ENCODE results near the gene CBLB.

Gene CBLB

GRCh38 chr3:105791131-105791530 lies 77.7 kb downstream of the CBLB start:
- TF ChIP-seq, protein P1, sequence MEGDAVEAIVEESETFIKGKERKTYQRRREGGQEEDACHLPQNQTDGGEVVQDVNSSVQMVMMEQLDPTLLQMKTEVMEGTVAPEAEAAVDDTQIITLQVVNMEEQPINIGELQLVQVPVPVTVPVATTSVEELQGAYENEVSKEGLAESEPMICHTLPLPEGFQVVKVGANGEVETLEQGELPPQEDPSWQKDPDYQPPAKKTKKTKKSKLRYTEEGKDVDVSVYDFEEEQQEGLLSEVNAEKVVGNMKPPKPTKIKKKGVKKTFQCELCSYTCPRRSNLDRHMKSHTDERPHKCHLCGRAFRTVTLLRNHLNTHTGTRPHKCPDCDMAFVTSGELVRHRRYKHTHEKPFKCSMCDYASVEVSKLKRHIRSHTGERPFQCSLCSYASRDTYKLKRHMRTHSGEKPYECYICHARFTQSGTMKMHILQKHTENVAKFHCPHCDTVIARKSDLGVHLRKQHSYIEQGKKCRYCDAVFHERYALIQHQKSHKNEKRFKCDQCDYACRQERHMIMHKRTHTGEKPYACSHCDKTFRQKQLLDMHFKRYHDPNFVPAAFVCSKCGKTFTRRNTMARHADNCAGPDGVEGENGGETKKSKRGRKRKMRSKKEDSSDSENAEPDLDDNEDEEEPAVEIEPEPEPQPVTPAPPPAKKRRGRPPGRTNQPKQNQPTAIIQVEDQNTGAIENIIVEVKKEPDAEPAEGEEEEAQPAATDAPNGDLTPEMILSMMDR (conservative IDR thresholded peaks at IDR 0.05; ENCODE audit: low read length): no peak
- TF ChIP-seq EZH2phosphoT487 (IDR thresholded peaks at IDR 0.05; ENCODE audit: borderline replicate concordance): no peak
- Histone ChIP-seq H3K9ac (ENCODE audit: low read depth, low read length, poor library complexity, severe bottlenecking) (no peak overlapping the region), H2AFZ (ENCODE audit: low read length) (no peak overlapping the region), H3K9me3 (ENCODE audit: insufficient read depth, low read depth, low read length) (no peaks in the 10 kb centered on the region; the same call in 1 of the 2 replicates), H3K27me3 (ENCODE audit: insufficient read depth, low read length, poor library complexity, severe bottlenecking) (no peaks in the 10 kb centered on the region), H3K9me2 (replicated peaks; ENCODE audit: low read depth, low read length) (no peaks in the 10 kb centered on the region), H3K79me2 (ENCODE audit: insufficient read depth, low read length) (no peaks in the 10 kb centered on the region; the same call in none of the 2 replicates), H3F3A (ENCODE audit: low read depth) (no peaks in the 10 kb centered on the region), H3K36me3 (ENCODE audit: insufficient read depth, low read length) (no peaks in the 10 kb centered on the region), H3K4me1 (ENCODE audit: insufficient read depth, low read length, poor library complexity, severe bottlenecking) (no peaks in the 10 kb centered on the region), H4K20me1 (ENCODE audit: insufficient read depth, low read length, poor library complexity, severe bottlenecking) (no peaks in the 10 kb centered on the region), H3K4me3 (ENCODE audit: low read length, poor library complexity, severe bottlenecking) (no peak overlapping the region), H3K4me2 (ENCODE audit: low read depth, low read length, poor library complexity, severe bottlenecking) (no peak overlapping the region)

GRCh38 chr3:105790534-105790933 lies 78.3 kb downstream of the CBLB start:
- no peak overlapping the region for H3K4me2 ChIP-seq (ENCODE audit: low read depth, low read length, poor library complexity, severe bottlenecking)
- TF ChIP-seq EZH2phosphoT487 (IDR thresholded peaks at IDR 0.05; ENCODE audit: borderline replicate concordance): no peak
- TF ChIP-seq, protein P1 (conservative IDR thresholded peaks at IDR 0.05; ENCODE audit: low read length): no peak
- H2AFZ ChIP-seq (ENCODE audit: low read length): no peak overlapping the region
- no peaks in the 10 kb centered on the region for H4K20me1 ChIP-seq (ENCODE audit: insufficient read depth, low read length, poor library complexity, severe bottlenecking)
- no peak overlapping the region for H3K4me3 ChIP-seq (ENCODE audit: low read length, poor library complexity, severe bottlenecking)
- H3K9me2 ChIP-seq (replicated peaks; ENCODE audit: low read depth, low read length): no peaks in the 10 kb centered on the region
- H3F3A ChIP-seq (ENCODE audit: low read depth): no peaks in the 10 kb centered on the region
- H3K9me3 ChIP-seq (ENCODE audit: insufficient read depth, low read depth, low read length): no peaks in the 10 kb centered on the region
- H3K79me2 ChIP-seq (ENCODE audit: insufficient read depth, low read length): no peaks in the 10 kb centered on the region; the same call in 1 of the 2 replicates
- no peaks in the 10 kb centered on the region for H3K4me1 ChIP-seq (ENCODE audit: insufficient read depth, low read length, poor library complexity, severe bottlenecking)
- H3K9ac ChIP-seq (ENCODE audit: low read depth, low read length, poor library complexity, severe bottlenecking): no peak overlapping the region
- H3K27me3 ChIP-seq (ENCODE audit: insufficient read depth, low read length, poor library complexity, severe bottlenecking): no peaks in the 10 kb centered on the region
- no peaks in the 10 kb centered on the region for H3K36me3 ChIP-seq (ENCODE audit: insufficient read depth, low read length)

DNA sequence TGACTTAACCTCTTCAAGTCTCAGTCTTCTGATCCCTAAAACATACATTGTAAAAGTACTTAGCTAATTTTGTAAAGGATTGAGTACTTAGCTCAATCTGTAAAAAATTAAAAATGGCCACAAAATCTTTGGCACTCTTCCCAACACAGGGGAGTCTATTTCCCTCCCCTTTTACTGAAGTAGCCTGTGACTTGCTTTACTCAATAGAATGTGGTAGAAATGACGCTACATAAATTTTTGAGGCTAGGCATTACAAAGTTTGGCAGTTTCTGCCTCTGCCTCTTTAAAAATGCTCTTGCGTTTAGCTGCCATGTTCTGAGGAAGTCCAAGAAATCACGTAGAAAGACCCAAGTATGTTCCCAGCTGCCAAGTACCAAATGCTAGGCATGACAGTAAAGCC lies 80.2 kb downstream of the CBLB start:
- TF ChIP-seq, protein P1 (conservative IDR thresholded peaks at IDR 0.05; ENCODE audit: low read length): no peak
- no peak for TF ChIP-seq EZH2phosphoT487 (IDR thresholded peaks at IDR 0.05; ENCODE audit: borderline replicate concordance)
- no peak overlapping the region for H3K4me3 ChIP-seq (ENCODE audit: low read length, poor library complexity, severe bottlenecking)
- no peaks in the 10 kb centered on the region for H3K27me3 ChIP-seq (ENCODE audit: insufficient read depth, low read length, poor library complexity, severe bottlenecking)
- no peaks in the 10 kb centered on the region for H3F3A ChIP-seq (ENCODE audit: low read depth)
- H4K20me1 ChIP-seq (ENCODE audit: insufficient read depth, low read length, poor library complexity, severe bottlenecking): no peaks in the 10 kb centered on the region
- no peak overlapping the region for H3K4me2 ChIP-seq (ENCODE audit: low read depth, low read length, poor library complexity, severe bottlenecking)
- H3K36me3 ChIP-seq (ENCODE audit: insufficient read depth, low read length): no peaks in the 10 kb centered on the region
- no peak overlapping the region for H3K9ac ChIP-seq (ENCODE audit: low read depth, low read length, poor library complexity, severe bottlenecking)
- no peaks in the 10 kb centered on the region; the same call in 1 of the 2 replicates for H3K79me2 ChIP-seq (ENCODE audit: insufficient read depth, low read length)
- H3K9me2 ChIP-seq (replicated peaks; ENCODE audit: low read depth, low read length): no peaks in the 10 kb centered on the region
- H3K9me3 ChIP-seq (ENCODE audit: insufficient read depth, low read depth, low read length): no peaks in the 10 kb centered on the region
- H2AFZ ChIP-seq (ENCODE audit: low read length): no peak overlapping the region
- H3K4me1 ChIP-seq (ENCODE audit: insufficient read depth, low read length, poor library complexity, severe bottlenecking): no peaks in the 10 kb centered on the region
